GM12878 (cell line): ENCODE measurements around the gene BCOR. TPM values are rescaled to one million over a fixed set of nuclear protein-coding genes. Genes with fewer than 3 reads are reported as not detected.

Source experiments
- ATAC-seq: fragments of 200-7000 bp; cut with Tn5 transposase; 3 replicates; pipeline ENCODE4 v1.9.1; 2020; ENCODE audit warnings: mild to moderate bottlenecking, moderate library complexity
- BruUV-seq: library from RNA; stranded (reverse); fragments of 400-500 nt; replicated peaks from 2 replicates; lab custom pipeline; 2021; lab: Mats Ljungman, UMichigan
- CTCF ChIA-PET: fragments of 300-600 bp; sonication (Branson Sonifier 250); formaldehyde crosslinking; extraction: SDS; loops from one replicate; lab custom pipeline; 2021; ENCODE audit warnings: inconsistent platforms; lab: Yijun Ruan, JAX
- POLR2A ChIA-PET: fragments of 350-600 bp; formaldehyde crosslinking; extraction: SDS; loops from one replicate; lab custom pipeline; 2021; ENCODE audit warnings: inconsistent platforms; lab: Charles Lee
- RAD21 ChIA-PET: fragments of 300-600 bp; sonication (Branson Sonifier 250); formaldehyde crosslinking; loops from one replicate; lab custom pipeline; 2023; ENCODE audit warnings: antibody characterized with exemption; ENCODE audit not compliant: unreplicated experiment; lab: Charles Lee
- SMC1A ChIA-PET: fragments of 300-600 bp; sonication (Branson Sonifier 250); formaldehyde crosslinking; loops from one replicate; lab custom pipeline; 2023; ENCODE audit not compliant: unreplicated experiment, uncharacterized antibody; lab: Charles Lee
- DNase-seq: peaks from one replicate; pipeline ENCODE4 v3.0.0-alpha.2; 2011; ENCODE audit warnings: low read depth, low spot score
- FAIRE-seq: peaks from 3 replicates; lab custom pipeline; 2011; peaks lifted over from hg19 to GRCh38; lab: Jason Lieb, UNC
- H2AFZ ChIP-seq: 2 replicates; pipeline ENCODE4 v1.6.0; 2011; ENCODE audit warnings: low read depth, low read length, control low read depth; ENCODE audit not compliant: control insufficient read depth
- H3K27ac ChIP-seq: 2 replicates; pipeline ENCODE4 v1.5.1; 2011; ENCODE audit warnings: control low read depth; ENCODE audit not compliant: control insufficient read depth, insufficient read depth
- H3K27me3 ChIP-seq, 2 experiments: replicated peaks in 1 of 2; 2 replicates each; pipeline versions ENCODE4 v1.6.0 to v1.6.1; 2011; ENCODE audit warnings: low read length in 1 of 2; ENCODE audit not compliant: control insufficient read depth in 2 of 2, insufficient read depth in 2 of 2
- H3K36me3 ChIP-seq, 2 experiments: 2 replicates each; pipeline ENCODE4 v1.5.1; 2011; ENCODE audit warnings: low read length in 1 of 2; ENCODE audit not compliant: control insufficient read depth in 2 of 2, insufficient read depth in 2 of 2
- H3K4me1 ChIP-seq: 2 replicates; pipeline ENCODE4 v1.6.1; 2011; ENCODE audit warnings: mild to moderate bottlenecking, low read length, moderate library complexity, mixed read lengths; ENCODE audit not compliant: control insufficient read depth, insufficient read depth
- H3K4me2 ChIP-seq: 2 replicates; pipeline ENCODE4 v1.6.0; 2011; ENCODE audit warnings: control low read depth; ENCODE audit not compliant: control insufficient read depth, insufficient read depth
- H3K4me3 ChIP-seq: fragments of 200-600 bp; sonication (generic); 2 replicates; pipeline ENCODE4 v1.5.1; 2016
- H3K79me2 ChIP-seq: 2 replicates; pipeline ENCODE4 v1.6.0; 2011; ENCODE audit warnings: low read length; ENCODE audit not compliant: control insufficient read depth, insufficient read depth
- H3K9ac ChIP-seq: 2 replicates; pipeline ENCODE4 v1.8.0; 2011; ENCODE audit warnings: low read length, control low read depth, mixed read lengths; ENCODE audit not compliant: control insufficient read depth, insufficient read depth
- H3K9me3 ChIP-seq: replicated peaks from 3 replicates; pipeline ENCODE4 v1.5.1; 2011; ENCODE audit warnings: mild to moderate bottlenecking, low read length; ENCODE audit not compliant: control insufficient read depth, insufficient read depth
- H4K20me1 ChIP-seq: 2 replicates; pipeline ENCODE4 v1.6.0; 2011; ENCODE audit not compliant: control insufficient read depth, insufficient read depth
- ASH2L ChIP-seq: fragments of 300-600, 200-600 bp; sonication (generic); IDR thresholded peaks from 2 replicates; pipeline ENCODE4 v1.6.1; 2017; ENCODE audit warnings: low read depth, mild to moderate bottlenecking, borderline replicate concordance
- FOS ChIP-seq: IDR thresholded peaks from 3 replicates; pipeline ENCODE4 v1.6.1; 2011; ENCODE audit warnings: borderline replicate concordance; ENCODE audit not compliant: insufficient read length; ENCODE audit errors: extremely low read depth
- HDGF ChIP-seq: fragments of 450-650 bp; IDR thresholded peaks from 2 replicates; pipeline ENCODE4 v1.6.1; 2016; ENCODE audit warnings: antibody characterized with exemption
- KAT2A ChIP-seq: conservative IDR thresholded peaks from 2 replicates; pipeline ENCODE4 v1.6.1; 2011; ENCODE audit warnings: low read depth, low read length; ENCODE audit not compliant: control insufficient read depth
- RCOR1 ChIP-seq: conservative IDR thresholded peaks from 2 replicates; pipeline ENCODE4 v1.6.1; 2012; ENCODE audit warnings: low read depth, low read length, improper control_type of control experiment
- ZNF384 ChIP-seq: IDR thresholded peaks from 2 replicates; pipeline ENCODE4 v1.6.1; 2012; ENCODE audit warnings: low read depth, mild to moderate bottlenecking, low read length, improper control_type of control experiment, borderline replicate concordance
- WGBS: methylation state at CpG from one replicate; pipeline ENCODE4 v1.1.6; 2016; ENCODE audit warnings: low lambda C conversion rate; ENCODE audit not compliant: insufficient replicate concordance, insufficient coverage; ENCODE audit errors: missing lambda C conversion rate; 5-methylcytosine and 5-hydroxymethylcytosine counted together
- in situ Hi-C: fragments of 300-500 bp; cut with MboI; formaldehyde crosslinking; loops from 9 replicates; pipeline ENCODE4 v1.14.3; 2018; ENCODE audit warnings: mixed read lengths
- intact Hi-C: fragments of 100-400 bp; cut with micrococcal nuclease; formaldehyde crosslinking; loops from one replicate; pipeline ENCODE4 v1.14.2; 2022; ENCODE audit not compliant: unreplicated experiment
- polyA plus RNA-seq, 11 experiments: library from polyadenylated mRNA; depleted of rRNA in 4 of 11; unstranded in 6 of 11; stranded (reverse) in 5 of 11; fragments of >200 nt; fragmentation: Nextera tagmentation in 4 of 11; fragmentation: Illumina TruSeq in 1 of 11; extraction: Ambion mirVana in 4 of 11; extraction: Trizol in 1 of 11; gene quantifications; 1 replicate in 1 of 11; 2 replicates in 10 of 11; pipeline versions ENCODE4 v1.2.1 to v1.2.3, GENCODE V29; 2011 to 2016; ENCODE audit warnings: inconsistent platforms in 2 of 11, missing spikeins in 2 of 11, low read depth in 1 of 11
- total RNA-seq, 4 experiments: library from RNA; depleted of rRNA in 3 of 4; stranded (reverse); fragments of >200 nt in 3 of 4; fragmentation: Illumina TruSeq in 1 of 4; extraction: Trizol in 1 of 4; gene quantifications; 2 replicates each; pipeline versions ENCODE4 v1.2.1 to v1.2.3, GENCODE V29; 2013 to 2021
- TF ChIP-seq, protein P1 (sequence below): fragments of 450-650 bp; formaldehyde crosslinking; IDR thresholded peaks from 2 replicates; pipeline ENCODE4 v1.4.0; 2020; ENCODE audit warnings: mild to moderate bottlenecking, moderate library complexity

The BCOR gene
- total and polyA plus RNA-seq, 10 of the 15 experiments (the other 5 are each of a cell fraction or from before 2014, with no cell fraction given), result 5.1 to 16.4 (median 10.1) TPM

- no peaks in the 10 kb centered on the region; the same call in 1 of the 2 replicates for H3K4me1 ChIP-seq
- H3K36me3 ChIP-seq, result no peaks in the 10 kb centered on the region
- no peak overlapping the region for H3K27ac ChIP-seq
- peaks cover 32% of the 10 kb centered on the region for H3K79me2 ChIP-seq
- intact Hi-C loops, result loop anchor here (10.0 kb wide), 2 partner anchors 171 to 381 kb away; no protein-coding TSS in a partner anchor
- H3K9ac ChIP-seq, result peak overlapping the region; percentile 55; the same call in 1 of the 2 replicates
- ChIA-PET SMC1A (interaction anchor here (0.7 kb wide), 1 partner anchor 10 kb away, joined by 3 read pairs; no protein-coding TSS in a partner anchor), RAD21 (interaction anchor here (1.4 kb wide), 1 partner anchor 279 kb away, joined by 4 read pairs; no protein-coding TSS in a partner anchor), POLR2A (no interaction called here), CTCF (interaction anchor here (0.7 kb wide), 1 partner anchor 173 kb away, joined by 3 read pairs; no protein-coding TSS in a partner anchor)
- in situ Hi-C loops, result no loop called here
- BruUV-seq, result no TSS peak
- H4K20me1 ChIP-seq, result no peaks in the 10 kb centered on the region; the same call in 1 of the 2 replicates
- H3K27me3 ChIP-seq, result no peaks in the 10 kb centered on the region
- peak overlapping the region; percentile 66 for H3K4me2 ChIP-seq
- FAIRE-seq (no peak), DNase-seq (no peak), ATAC-seq (peak; percentile 4; the same call in 2 of the 3 replicates)
- no peak overlapping the region for H2AFZ ChIP-seq
- H3K4me3 ChIP-seq, result peak overlapping the region; percentile 72
- no peaks in the 10 kb centered on the region; the same call in 2 of the 3 replicates for H3K9me3 ChIP-seq
- no peak for TF ChIP-seq FOS
- 42% methylated on average over 74 of the region's 76 CpGs for WGBS
Measured at GRCh38 chrX:40094041-40094899, 3.5 kb downstream of the BCOR start.

DNA sequence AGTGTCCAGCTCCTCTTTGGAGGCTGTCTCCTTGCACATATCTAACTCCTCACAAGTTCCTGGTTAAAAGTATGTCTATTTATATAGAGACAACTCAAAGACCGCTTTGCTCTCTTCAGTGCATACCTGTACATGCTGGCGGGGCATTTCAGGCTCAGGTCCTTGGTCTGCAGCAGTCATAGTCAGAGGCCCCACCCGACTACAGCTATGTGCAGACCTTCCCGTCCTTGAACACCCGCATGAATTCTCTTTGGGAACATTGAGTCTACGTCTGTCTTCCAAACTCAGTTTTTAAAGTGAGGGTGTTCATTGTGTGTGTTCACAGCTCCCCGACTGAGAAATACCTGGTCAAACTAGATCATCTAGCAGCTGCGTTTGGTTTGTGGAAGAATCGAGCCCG is 4.2 kb downstream of the BCOR start:
- no peak for ATAC-seq
- intact Hi-C loops, result loop anchor here (10.0 kb wide), 2 partner anchors 171 to 381 kb away; no protein-coding TSS in a partner anchor
- Histone ChIP-seq H3K79me2 (peaks cover 32% of the 10 kb centered on the region), H3K9me3 (no peaks in the 10 kb centered on the region; the same call in 2 of the 3 replicates), H3K36me3 (no peaks in the 10 kb centered on the region), H3K9ac (no peak overlapping the region), H2AFZ (no peak overlapping the region), H3K4me3 (no peak overlapping the region), H3K4me1 (no peaks in the 10 kb centered on the region; the same call in 1 of the 2 replicates), H4K20me1 (no peaks in the 10 kb centered on the region; the same call in 1 of the 2 replicates), H3K27ac (no peak overlapping the region), H3K4me2 (no peak overlapping the region), H3K27me3 (no peaks in the 10 kb centered on the region)
- DNase-seq, result no peak
- ChIA-PET POLR2A (no interaction called here), RAD21 (no interaction called here), SMC1A (interaction anchor here (0.7 kb wide), 1 partner anchor 11 kb away, joined by 3 read pairs; no protein-coding TSS in a partner anchor), CTCF (no interaction called here)
- 76% methylated on average over 10 of the region's 10 CpGs for WGBS
- in situ Hi-C loops, result no loop called here
- FAIRE-seq, result no peak
- BruUV-seq, result no TSS peak
- TF ChIP-seq HDGF (no peak), ZNF384 (no peak), KAT2A (no peak), ASH2L (no peak), RCOR1 (no peak)
- TF ChIP-seq, protein P1, sequence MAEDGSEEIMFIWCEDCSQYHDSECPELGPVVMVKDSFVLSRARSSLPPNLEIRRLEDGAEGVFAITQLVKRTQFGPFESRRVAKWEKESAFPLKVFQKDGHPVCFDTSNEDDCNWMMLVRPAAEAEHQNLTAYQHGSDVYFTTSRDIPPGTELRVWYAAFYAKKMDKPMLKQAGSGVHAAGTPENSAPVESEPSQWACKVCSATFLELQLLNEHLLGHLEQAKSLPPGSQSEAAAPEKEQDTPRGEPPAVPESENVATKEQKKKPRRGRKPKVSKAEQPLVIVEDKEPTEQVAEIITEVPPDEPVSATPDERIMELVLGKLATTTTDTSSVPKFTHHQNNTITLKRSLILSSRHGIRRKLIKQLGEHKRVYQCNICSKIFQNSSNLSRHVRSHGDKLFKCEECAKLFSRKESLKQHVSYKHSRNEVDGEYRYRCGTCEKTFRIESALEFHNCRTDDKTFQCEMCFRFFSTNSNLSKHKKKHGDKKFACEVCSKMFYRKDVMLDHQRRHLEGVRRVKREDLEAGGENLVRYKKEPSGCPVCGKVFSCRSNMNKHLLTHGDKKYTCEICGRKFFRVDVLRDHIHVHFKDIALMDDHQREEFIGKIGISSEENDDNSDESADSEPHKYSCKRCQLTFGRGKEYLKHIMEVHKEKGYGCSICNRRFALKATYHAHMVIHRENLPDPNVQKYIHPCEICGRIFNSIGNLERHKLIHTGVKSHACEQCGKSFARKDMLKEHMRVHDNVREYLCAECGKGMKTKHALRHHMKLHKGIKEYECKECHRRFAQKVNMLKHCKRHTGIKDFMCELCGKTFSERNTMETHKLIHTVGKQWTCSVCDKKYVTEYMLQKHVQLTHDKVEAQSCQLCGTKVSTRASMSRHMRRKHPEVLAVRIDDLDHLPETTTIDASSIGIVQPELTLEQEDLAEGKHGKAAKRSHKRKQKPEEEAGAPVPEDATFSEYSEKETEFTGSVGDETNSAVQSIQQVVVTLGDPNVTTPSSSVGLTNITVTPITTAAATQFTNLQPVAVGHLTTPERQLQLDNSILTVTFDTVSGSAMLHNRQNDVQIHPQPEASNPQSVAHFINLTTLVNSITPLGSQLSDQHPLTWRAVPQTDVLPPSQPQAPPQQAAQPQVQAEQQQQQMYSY (CRISPR knock-in tag), result no peak
